Mesothelial cell of epicardium (in vitro differentiated cells): ENCODE results near the gene MTMR3. TPM values are rescaled to one million over a fixed set of nuclear protein-coding genes. Genes with fewer than 3 reads are reported as not detected.

ENCODE experiments used
- DNase-seq, 2 experiments: peaks; one replicate each; pipeline ENCODE4 v3.0.0; 2021; ENCODE audit warnings: low spot score in 2 of 2; ENCODE audit not compliant: unreplicated experiment in 2 of 2
- H3K27ac Mint-ChIP-seq: 2 replicates; pipeline ENCODE4 v1.8.0; 2021; ENCODE audit warnings: mixed read lengths
- H3K27me3 Mint-ChIP-seq: 2 replicates; pipeline ENCODE4 v1.8.0; 2021; ENCODE audit warnings: low read depth, mixed read lengths
- H3K36me3 Mint-ChIP-seq: 2 replicates; pipeline ENCODE4 v1.8.0; 2021; ENCODE audit warnings: mixed read lengths
- H3K4me1 Mint-ChIP-seq: 2 replicates; pipeline ENCODE4 v1.8.0; 2021; ENCODE audit warnings: mixed read lengths
- H3K4me3 Mint-ChIP-seq: 2 replicates; pipeline ENCODE4 v1.8.0; 2021; ENCODE audit warnings: mild to moderate bottlenecking, moderate library complexity, mixed read lengths
- H3K9me3 Mint-ChIP-seq: 2 replicates; pipeline ENCODE4 v1.8.0; 2021; ENCODE audit warnings: mixed read lengths
- CTCF ChIP-seq: fragments of 200-600 bp; sonication (generic); IDR thresholded peaks from one replicate; pipeline ENCODE4 v1.5.0; 2021; ENCODE audit warnings: antibody characterized with exemption; ENCODE audit not compliant: unreplicated experiment
- total RNA-seq: library from RNA; stranded (reverse); gene quantifications from 3 replicates; pipeline ENCODE4 v1.2.1, GENCODE V29; 2021

Gene MTMR3
- total RNA-seq, 1 donor from 2014 or later = 58.7 TPM

- Mint-ChIP-seq H3K27ac (no peak overlapping the region), H3K4me3 (no peak overlapping the region), H3K36me3 (peaks cover 54% of the 10 kb centered on the region), H3K9me3 (no peaks in the 10 kb centered on the region), H3K27me3 (no peaks in the 10 kb centered on the region), H3K4me1 (no peaks in the 10 kb centered on the region)
- no peak for TF ChIP-seq CTCF
- no peak for DNase-seq
These were observed 133.6 kb downstream of the MTMR3 start for GRCh38 chr22:30016596-30016995.

GRCh38 chr22:30017375-30018223, 134.6 kb downstream of the MTMR3 start:
- TF ChIP-seq CTCF = no peak
- no peaks in the 10 kb centered on the region for H3K9me3 Mint-ChIP-seq
- H3K36me3 Mint-ChIP-seq = peaks cover 55% of the 10 kb centered on the region
- no peak overlapping the region for H3K4me3 Mint-ChIP-seq
- no peaks in the 10 kb centered on the region for H3K4me1 Mint-ChIP-seq
- no peak for DNase-seq
- no peak overlapping the region for H3K27ac Mint-ChIP-seq
- H3K27me3 Mint-ChIP-seq = no peaks in the 10 kb centered on the region

- DNase-seq = no peak
- Mint-ChIP-seq H3K36me3 (peaks cover 64% of the 10 kb centered on the region), H3K27ac (no peak overlapping the region), H3K4me1 (no peaks in the 10 kb centered on the region), H3K27me3 (no peaks in the 10 kb centered on the region), H3K9me3 (no peaks in the 10 kb centered on the region), H3K4me3 (no peak overlapping the region)
- TF ChIP-seq CTCF = no peak
These were observed 137.5 kb downstream of the MTMR3 start for GRCh38 chr22:30020511-30020910.

- Mint-ChIP-seq H3K27ac (no peak overlapping the region), H3K27me3 (no peaks in the 10 kb centered on the region), H3K9me3 (no peaks in the 10 kb centered on the region), H3K36me3 (peaks cover 61% of the 10 kb centered on the region), H3K4me1 (no peaks in the 10 kb centered on the region), H3K4me3 (no peak overlapping the region)
- DNase-seq = no peak
- no peak for TF ChIP-seq CTCF
These were observed 138.4 kb downstream of the MTMR3 start for GRCh38 chr22:30021338-30021737.

- Mint-ChIP-seq H3K9me3 (no peaks in the 10 kb centered on the region), H3K27me3 (no peaks in the 10 kb centered on the region), H3K36me3 (peaks cover 58% of the 10 kb centered on the region), H3K4me1 (no peaks in the 10 kb centered on the region), H3K27ac (no peak overlapping the region), H3K4me3 (no peak overlapping the region)
- no peak for DNase-seq
- no peak for TF ChIP-seq CTCF
These were observed 139.1 kb downstream of the MTMR3 start for GRCh38 chr22:30021881-30022619.
